GM21360 (cell line): ENCODE measurements around the gene FUT7.

Experiments used
- ATAC-seq: cut with Tn5 transposase; IDR thresholded peaks from one replicate; pipeline ENCODE4 v1.9.1; 2021; ENCODE audit warnings: mild to moderate bottlenecking, moderate library complexity; ENCODE audit not compliant: unreplicated experiment

FUT7 gene, protein sequence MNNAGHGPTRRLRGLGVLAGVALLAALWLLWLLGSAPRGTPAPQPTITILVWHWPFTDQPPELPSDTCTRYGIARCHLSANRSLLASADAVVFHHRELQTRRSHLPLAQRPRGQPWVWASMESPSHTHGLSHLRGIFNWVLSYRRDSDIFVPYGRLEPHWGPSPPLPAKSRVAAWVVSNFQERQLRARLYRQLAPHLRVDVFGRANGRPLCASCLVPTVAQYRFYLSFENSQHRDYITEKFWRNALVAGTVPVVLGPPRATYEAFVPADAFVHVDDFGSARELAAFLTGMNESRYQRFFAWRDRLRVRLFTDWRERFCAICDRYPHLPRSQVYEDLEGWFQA

DNA sequence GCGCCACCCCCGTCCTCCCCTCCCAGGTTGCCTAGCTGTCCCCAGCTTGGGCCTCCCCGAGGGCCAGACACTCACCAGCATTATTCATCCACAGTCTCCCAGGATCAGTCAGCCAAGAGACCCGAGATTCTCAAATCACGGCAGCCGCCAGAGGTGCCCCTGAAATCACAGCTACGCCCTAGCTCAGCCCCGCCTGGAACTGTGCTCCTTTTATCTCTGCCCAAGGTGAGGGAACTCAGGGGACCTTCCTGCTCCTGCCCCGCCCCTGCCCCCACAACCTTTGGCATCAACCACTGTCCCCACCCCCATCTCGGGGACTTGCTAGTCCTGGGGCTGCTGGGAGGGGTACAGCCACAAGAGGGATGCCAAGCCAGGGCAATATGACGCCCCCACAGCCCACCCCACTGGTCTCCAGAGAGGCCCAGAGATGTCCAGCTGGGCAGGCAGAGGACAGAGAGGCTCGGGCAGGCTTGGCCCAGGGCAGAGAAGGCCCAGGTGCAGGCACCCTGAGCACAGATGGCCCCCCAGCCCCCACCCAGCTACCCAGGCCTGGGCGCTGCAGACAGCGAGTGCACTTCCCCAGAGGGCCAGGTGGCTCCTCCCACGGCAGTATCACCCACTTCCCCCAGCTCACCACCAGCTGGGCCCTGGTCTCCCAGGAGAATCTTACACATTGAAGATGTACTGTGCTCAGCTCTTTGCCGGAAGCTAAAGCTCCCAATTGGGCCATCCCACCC is at the start of gene FUT7:
FUT7 (minus strand) TSS at position 185 of the 737 bp plus-strand sequence; CDS start at position 88, 97 bp downstream.
- ATAC-seq: no peak

- ATAC-seq: no peak
Observed at GRCh38 chr9:137080260-137081122, 48.6 kb upstream of the FUT7 start.

DNA sequence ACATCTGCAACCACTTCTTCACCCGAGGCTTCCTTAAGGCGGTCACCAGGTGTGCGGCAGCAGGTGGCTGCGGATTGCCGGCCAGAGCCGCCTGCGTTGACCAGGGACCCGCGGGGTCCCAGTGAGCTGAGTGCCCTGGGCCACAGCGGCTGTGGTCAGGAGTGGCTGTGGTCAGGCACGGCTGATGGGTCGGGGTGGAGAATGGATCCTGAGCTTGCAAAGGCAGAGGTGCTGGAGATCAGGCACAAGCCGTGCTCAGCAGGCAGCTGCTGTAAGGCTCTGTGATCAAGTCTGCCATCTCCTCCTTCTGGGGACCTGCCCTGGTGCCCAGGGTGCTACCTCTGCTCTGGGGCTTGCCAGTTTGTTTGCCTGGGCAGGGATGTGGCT is 47.5 kb upstream of the FUT7 start:
- ATAC-seq: no peak

- ATAC-seq: no peak
Observed at GRCh38 chr9:137078701-137079400, 47.0 kb upstream of the FUT7 start.

- ATAC-seq: no peak
Observed at GRCh38 chr9:137077758-137078693, 46.1 kb upstream of the FUT7 start.

DNA sequence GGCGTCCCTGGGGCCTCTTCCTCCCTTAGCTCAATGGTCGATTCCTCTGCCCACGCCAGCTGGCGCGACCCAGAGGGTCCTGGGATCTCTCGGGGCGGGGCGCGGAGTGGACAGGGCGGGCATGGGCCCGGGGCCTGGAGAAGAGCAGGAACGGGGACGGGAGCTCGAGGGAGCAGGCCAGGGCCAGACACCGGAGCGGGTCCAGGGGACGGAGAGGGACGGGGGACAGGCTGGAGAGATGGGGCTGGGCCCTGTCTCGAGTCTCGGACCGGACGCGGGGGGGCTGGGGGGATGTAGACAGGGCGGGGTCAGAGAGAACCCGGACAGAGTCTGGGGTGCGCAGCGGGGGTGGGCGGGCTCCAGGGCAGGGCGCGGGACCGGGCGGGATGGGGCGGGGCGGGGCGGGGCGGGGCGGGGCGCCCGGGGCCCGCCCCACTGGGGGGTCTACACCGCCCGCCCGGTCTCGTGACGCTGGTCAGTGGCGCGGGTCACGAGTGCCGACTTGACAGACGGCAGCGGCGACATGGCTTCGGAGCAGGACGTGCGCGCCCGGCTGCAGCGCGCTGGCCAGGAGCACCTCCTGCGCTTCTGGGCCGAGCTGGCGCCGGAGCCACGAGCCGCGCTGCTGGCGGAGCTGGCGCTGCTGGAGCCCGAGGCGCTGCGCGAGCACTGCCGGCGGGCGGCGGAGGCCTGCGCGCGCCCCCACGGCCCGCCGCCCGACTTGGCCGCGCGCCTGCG is 45.3 kb upstream of the FUT7 start, which contains the start of gene UAP1L1:
UAP1L1 (plus strand) TSS at position 508 of the 738 bp plus-strand sequence; CDS start at position 524, 16 bp downstream.
- peak; percentile 39 for ATAC-seq

GRCh38 chr9:137076636-137077009 is 44.7 kb upstream of the FUT7 start:
- ATAC-seq: no peak

DNA sequence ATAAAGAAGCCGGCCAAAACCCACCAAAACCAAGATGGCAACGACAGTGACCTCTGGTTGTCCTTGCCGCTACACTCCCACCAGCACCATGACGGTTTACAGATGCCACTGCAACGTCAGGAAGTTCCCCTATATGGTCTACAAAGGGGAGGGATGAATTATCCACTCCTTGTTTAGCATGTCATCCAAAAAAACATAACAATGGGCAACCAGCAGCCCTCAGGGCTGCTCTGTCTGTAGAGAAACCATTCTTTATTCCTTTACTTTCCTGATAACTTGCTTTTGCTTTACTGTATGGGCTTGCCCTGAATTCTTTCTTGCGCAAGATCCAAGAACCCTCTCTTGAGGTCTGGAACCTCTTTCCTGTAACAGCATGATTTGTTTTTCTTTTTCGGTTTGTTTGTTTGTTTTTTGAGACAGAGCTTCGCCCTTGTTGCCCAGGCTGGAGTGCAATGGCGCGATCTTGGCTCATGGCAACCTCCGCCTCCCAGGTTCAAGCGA is 43.4 kb upstream of the FUT7 start:
- no peak for ATAC-seq

GRCh38 chr9:137074657-137075274 is 42.9 kb upstream of the FUT7 start:
- no peak for ATAC-seq

DNA sequence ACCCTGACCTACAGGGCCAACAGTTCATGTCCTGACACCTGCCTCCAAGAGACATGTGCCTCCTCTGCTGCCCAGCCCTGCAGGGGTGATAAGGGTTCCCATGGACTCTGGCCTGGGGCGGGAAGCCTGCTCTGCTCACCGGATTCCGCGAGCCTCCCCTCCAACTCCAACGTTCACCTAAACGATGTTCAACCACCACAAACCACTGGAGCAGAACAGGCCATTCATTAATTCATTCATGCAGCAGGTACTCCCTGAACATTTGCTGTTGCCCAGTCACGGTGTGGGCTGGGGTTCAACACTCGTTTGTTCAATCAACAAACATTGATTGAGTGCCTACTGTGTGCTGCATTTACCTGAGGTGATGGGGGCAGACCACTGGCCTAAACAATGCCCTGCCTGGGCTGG is 42.1 kb upstream of the FUT7 start:
- ATAC-seq: no peak

GRCh38 chr9:137071282-137071681 is 39.4 kb upstream of the FUT7 start:
- no peak for ATAC-seq

DNA sequence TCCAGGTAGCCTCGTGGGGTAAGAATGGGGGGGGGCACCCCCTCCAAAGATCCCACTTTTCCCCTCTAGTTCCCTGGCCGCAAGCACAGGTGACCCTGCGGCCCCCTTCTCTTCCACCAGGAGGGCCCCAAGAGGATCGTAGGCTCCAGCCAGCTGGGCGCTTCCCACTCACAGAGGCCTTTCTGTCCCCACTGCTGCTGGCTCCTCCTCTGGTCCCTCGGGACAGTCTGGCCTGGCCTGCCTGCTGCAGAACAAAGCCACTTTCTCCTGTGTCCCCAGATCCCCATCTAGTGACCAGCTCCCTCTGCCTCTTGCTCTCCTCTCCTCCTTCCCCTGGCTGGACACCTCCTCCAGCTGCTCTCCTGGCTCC is 39.0 kb upstream of the FUT7 start:
- ATAC-seq: no peak

GRCh38 chr9:137070201-137070905 is 38.5 kb upstream of the FUT7 start, which contains the start of gene SAPCD2:
SAPCD2 (minus strand) TSS chr9:137070557; CDS start chr9:137070460, 97 bp downstream.
- ATAC-seq: peak; percentile 47

GRCh38 chr9:137069508-137070091 is 37.7 kb upstream of the FUT7 start:
- peak; percentile 6 for ATAC-seq

DNA sequence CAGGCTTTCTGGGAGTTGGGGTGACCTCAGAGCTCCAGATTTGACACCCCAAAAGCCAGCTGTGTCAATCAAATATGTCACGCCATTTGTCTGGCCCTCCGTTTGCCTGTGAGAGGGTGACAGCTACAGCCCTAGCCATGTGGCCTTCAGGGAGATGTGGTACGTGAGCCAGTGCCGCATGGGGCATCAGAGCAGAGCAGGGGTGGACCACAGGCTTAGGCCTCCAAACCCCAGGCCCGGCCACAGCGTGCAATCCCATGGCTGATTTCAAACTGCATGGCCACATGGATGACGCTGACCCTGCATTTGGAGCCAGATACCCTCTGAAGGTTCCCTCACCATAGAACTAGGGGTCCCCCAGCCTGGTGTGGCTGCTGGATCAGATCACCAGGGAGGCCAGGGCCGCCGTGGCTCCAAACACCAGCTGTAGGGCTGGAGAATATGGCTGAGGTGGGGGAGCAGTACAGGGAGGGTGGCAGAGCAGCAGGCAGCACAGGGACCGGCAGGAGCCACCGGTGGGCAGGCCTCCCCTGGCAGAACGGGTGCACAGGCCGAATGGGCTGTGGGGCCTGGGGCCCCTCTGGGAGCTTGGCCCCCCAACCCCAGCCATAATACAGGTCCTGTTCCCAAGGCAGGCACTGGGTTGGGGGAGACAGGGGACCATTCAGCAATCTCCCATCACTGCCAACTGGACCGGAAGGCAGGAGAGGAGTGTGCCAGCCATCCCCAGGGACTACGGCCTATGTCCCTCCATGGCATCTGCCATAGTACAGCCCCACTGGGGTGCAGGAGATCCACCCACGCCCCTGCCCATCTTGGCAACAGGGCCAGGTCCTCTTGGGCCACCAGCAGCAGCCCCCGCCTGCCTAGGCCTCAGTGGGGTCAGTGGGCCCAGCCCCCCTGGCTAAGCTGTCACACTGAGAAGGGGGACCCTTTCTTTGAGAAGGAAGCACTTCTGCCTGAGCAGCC is 36.9 kb upstream of the FUT7 start:
- ATAC-seq: no peak
